Adrenal gland (tissue), 5 donors: ENCODE measurements around the gene HERPUD2.

Experiments used
- CTCF ChIP-seq, 6 experiments: fragments of 450-650 bp in 4 of 6; fragments of 200-600 bp in 2 of 6; sonication (generic) in 1 of 6; IDR thresholded peaks; 1 replicate in 5 of 6; 2 replicates in 1 of 6; pipeline versions ENCODE4 v1.5.1 to v1.8.0; 2016 to 2021; ENCODE audit warnings: antibody characterized with exemption in 6 of 6, mild to moderate bottlenecking in 2 of 6, moderate library complexity in 1 of 6
- POLR2A ChIP-seq, 2 donors: fragments of 450-650 bp; IDR thresholded peaks; one replicate each; pipeline ENCODE4 v1.6.1; 2017; ENCODE audit warnings: antibody characterized with exemption in 2 of 2, mild to moderate bottlenecking in 2 of 2, moderate library complexity in 1 of 2
- donor health status: DM: no; HTN: no; CAD: no.

- no peak for TF ChIP-seq CTCF (IDR thresholded peaks at IDR 0.05)
- no peak for TF ChIP-seq POLR2A (IDR thresholded peaks at IDR 0.05)
Observed at GRCh38 chr7:35650751-35651150, 44.2 kb downstream of the HERPUD2 start.
